Epithelial cell of proximal tubule (primary cell): ENCODE measurements around the gene COL4A2. TPM values are rescaled to one million over a fixed set of nuclear protein-coding genes. Genes with fewer than 3 reads are reported as not detected.

ENCODE experiments used
- DNase-seq: peaks from one replicate; pipeline ENCODE4 v3.0.0-alpha.2; 2011; ENCODE audit warnings: low read depth
- H3K4me3 ChIP-seq: 2 replicates; pipeline ENCODE4 v1.5.1; 2011; ENCODE audit warnings: low read depth, mild to moderate bottlenecking, low read length
- CTCF ChIP-seq: conservative IDR thresholded peaks from 2 replicates; pipeline ENCODE4 v1.5.1; 2012; ENCODE audit warnings: low read depth, mild to moderate bottlenecking, low read length
- total RNA-seq: library from RNA; depleted of rRNA; stranded (reverse); fragments of >200 nt; gene quantifications from 2 replicates; pipeline ENCODE4 v1.2.3, GENCODE V29; 2015

The COL4A2 gene
- total RNA-seq, 1 donor from 2014 or later = 728 TPM

GRCh38 chr13:110369400-110369799 is 62.3 kb downstream of the COL4A2 start:
- H3K4me3 ChIP-seq = no peak overlapping the region
- TF ChIP-seq CTCF = peak; percentile 19
- no peak for DNase-seq

DNA sequence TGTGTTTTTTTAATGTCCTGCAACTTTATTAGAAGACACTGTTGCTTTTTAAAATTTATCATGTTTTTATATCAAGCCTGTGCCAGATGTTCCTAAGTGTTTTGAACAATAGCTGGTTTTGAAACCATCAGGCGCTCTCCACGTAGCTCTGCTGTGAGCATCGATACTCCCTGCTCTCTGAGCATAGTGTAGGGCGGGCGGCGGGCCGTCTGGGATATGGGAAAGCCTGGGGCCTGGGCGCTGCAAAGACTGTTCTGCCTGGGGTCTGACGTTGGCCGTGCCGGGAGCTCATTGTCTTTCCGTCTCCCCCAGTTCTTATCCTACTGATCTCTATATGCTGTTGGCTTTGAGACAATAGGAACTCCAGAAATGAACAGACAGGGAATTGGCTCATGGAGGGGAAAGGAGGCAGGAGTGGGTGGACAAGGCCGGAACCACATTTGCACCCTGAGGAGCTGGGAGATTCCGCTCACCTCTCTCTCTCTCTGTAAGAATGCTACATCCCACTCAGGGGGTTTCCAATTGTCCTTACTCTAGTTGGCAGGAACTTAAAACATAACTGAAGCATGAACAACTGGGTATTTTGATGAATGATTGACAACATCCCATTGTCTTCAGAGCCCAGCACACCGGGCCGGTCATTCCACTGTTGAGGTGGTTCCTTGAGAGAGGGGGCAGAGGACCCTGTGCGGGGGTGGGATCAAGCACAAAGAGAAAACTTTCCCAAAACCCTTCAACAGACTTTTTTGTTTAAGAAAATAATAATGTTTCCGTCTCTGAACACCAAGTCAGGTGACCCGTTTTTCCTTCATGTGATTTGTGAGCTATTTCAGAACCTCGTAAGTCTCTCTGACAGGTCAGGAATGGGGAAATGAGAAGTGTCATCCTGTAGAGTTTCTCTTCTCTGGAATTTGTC is 64.7 kb downstream of the COL4A2 start:
- TF ChIP-seq CTCF = no peak
- DNase-seq = peak; percentile 99
- H3K4me3 ChIP-seq = peak overlapping the region; percentile 7

- H3K4me3 ChIP-seq = peak overlapping the region; percentile 7
- no peak for DNase-seq
- TF ChIP-seq CTCF = no peak
Measured at GRCh38 chr13:110372676-110373075, 65.6 kb downstream of the COL4A2 start.

GRCh38 chr13:110373617-110374016 is 66.5 kb downstream of the COL4A2 start:
- no peak for DNase-seq
- no peak for TF ChIP-seq CTCF
- H3K4me3 ChIP-seq = no peak overlapping the region

DNA sequence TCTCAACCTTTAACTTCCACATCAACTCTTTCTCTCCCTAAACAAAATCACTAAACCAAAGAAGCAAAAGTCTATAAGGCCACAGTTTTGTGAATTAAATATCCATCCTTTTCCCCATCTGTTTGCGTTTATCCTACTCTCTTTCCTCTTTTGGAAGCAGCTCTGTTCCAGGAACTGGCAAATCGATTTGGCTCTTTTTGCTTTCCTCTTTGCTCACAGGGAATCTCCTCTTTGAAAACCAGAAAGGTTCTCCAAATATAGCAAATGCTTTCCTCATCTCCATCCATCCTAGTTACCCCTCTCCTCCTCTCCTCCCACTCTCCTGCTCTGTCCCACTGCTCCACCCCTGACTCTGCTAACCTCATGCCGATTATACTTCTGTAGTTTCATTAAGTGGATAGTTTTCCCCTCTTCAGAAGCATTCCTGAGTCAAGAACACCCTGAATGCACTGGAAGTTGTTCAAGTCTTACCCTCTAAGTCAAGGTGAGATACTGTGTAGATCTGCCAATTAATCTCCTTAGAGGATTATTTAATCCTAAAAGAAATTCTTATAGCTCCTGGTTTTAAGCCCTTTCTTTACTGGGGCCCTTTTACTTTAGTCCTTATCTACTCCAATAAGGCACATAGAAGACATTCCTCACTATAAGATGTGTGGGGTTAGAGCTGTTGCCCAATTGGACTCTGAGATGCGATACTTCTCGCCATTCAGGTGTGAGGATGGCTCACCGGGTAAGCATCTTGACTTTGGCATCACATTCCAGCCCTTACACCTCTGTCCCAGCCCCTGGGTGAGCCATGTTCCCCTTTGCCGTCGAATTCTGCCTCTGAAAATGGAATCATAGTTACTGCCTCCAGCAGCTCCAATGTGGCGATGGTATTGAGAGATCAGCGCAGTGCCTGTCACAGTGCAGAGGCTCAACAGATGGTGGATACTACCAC is 67.6 kb downstream of the COL4A2 start:
- H3K4me3 ChIP-seq = no peak overlapping the region
- no peak for DNase-seq
- no peak for TF ChIP-seq CTCF

DNA sequence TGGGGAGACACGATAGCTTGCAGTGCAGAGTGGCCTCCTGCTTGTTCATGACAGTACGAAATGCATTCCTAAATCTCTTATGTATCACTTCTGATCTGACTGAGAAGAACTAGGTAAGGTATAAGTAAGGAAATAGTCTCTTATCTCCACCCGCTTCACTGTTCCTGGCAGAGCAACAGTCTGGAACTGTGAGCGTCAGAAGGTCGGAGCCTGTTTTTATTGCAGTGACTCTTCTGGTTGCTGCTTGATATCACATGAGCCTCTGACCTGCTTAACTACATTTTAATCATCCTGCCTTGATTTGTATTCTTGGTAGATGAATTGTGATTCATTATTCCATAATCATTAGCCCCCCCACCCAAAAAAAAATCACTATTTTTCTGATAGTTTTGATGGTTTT is 69.0 kb downstream of the COL4A2 start:
- H3K4me3 ChIP-seq = no peak overlapping the region
- no peak for TF ChIP-seq CTCF
- DNase-seq = no peak
